ENCODE data around the gene ARHGEF7. TPM values are rescaled to one million over a fixed set of nuclear protein-coding genes. Genes with fewer than 3 reads are reported as not detected.
A peak's percentile ranks its signal among the peaks of the same experiment; 100 is the strongest.

The ARHGEF7 gene
- total RNA-seq, 2 experiments from 2014 or later, result 53.1 to 53.4 TPM

- Mint-ChIP-seq H3K4me3 (no peak overlapping the region), H3K9me3 (no peaks in the 10 kb centered on the region), H3K36me3 (peaks cover 70% of the 10 kb centered on the region), H3K27me3 (no peaks in the 10 kb centered on the region), H3K4me1 (ENCODE audit: low read depth) (peaks cover 10% of the 10 kb centered on the region), H3K27ac (no peak overlapping the region)
- ChIA-PET CTCF (interaction anchor here (0.9 to 1.1 kb wide), 2 partner anchors 19 to 236 kb away, joined by 3 read pairs; no protein-coding TSS in a partner anchor), POLR2A (no interaction called here)
- intact Hi-C loops (cut with micrococcal nuclease), result no loop called here
- no peak for DNase-seq
Measured at GRCh38 chr13:111303559-111303958, 188.4 kb downstream of the ARHGEF7 start.

DNA sequence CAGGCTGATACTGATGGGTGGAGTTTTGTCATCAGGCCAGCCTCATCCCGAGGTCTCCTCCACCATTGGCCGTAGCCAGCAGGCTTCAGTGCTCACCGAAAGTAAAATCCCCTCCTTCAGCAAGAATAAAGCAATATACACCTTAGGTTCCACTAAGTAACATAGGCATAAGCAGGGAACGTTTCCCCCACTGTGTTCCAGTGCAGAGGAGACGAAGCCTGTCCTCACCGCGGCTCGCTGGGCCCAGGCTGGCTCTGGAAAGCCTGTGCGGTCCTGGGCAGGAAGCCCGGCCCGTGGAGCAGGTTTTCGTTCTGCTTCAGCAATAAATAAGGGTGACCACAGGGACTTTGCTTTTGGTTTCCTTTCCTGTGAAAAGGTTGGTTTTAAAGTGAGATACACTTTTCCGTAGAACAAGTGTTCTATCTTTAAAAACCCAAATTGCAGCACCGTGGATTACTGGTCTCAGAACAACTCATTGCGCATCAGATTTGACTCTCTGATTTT, 189.0 kb downstream of the ARHGEF7 start:
- no peaks in the 10 kb centered on the region for H3K27me3 Mint-ChIP-seq
- H3K4me1 Mint-ChIP-seq (ENCODE audit: low read depth), result peaks cover 10% of the 10 kb centered on the region
- H3K27ac Mint-ChIP-seq, result no peak overlapping the region
- ChIA-PET POLR2A (no interaction called here), CTCF (no interaction called here)
- intact Hi-C loops (cut with micrococcal nuclease), result no loop called here
- peaks cover 2% of the 10 kb centered on the region for H3K9me3 Mint-ChIP-seq
- DNase-seq, result peak; percentile 31
- H3K36me3 Mint-ChIP-seq, result peaks cover 75% of the 10 kb centered on the region
- no peak overlapping the region for H3K4me3 Mint-ChIP-seq

DNA sequence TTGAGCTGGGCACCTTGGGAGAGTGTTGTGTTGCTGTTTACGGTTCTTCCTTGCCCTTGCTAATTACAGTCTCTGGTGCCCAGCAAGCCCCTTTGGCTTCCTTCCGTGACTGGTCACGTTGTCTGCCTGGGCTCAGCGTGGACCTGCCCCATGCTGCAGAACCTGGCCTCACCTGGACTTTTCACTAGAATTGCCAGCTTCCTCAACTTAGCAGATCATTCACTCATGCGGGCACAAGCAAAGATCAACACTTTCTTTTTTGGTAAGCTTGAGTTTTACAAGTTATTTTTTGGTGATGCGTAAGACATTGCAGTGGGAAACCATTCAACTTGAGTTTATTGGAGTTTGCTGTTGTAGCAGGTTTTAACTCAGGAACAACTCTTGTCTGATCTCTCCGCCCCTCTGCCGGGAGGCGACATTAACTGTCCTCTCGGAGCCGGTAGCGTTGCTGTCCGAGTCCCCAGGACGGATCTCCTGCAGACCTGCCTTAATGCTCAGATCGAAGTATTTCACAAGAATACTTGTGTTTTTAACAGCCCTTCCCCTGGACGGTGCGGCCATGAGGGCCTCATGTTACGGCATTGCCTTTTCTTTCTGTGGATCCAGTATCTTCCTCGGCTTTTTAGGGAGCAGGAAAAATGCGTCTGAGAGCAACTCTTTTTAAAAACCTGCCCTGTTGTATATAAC, 189.6 kb downstream of the ARHGEF7 start:
- H3K9me3 Mint-ChIP-seq, result peaks cover 5% of the 10 kb centered on the region
- H3K27ac Mint-ChIP-seq, result no peak overlapping the region
- H3K4me3 Mint-ChIP-seq, result no peak overlapping the region
- peaks cover 10% of the 10 kb centered on the region for H3K4me1 Mint-ChIP-seq (ENCODE audit: low read depth)
- ChIA-PET POLR2A (no interaction called here), CTCF (no interaction called here)
- intact Hi-C loops (cut with micrococcal nuclease), result no loop called here
- peaks cover 77% of the 10 kb centered on the region for H3K36me3 Mint-ChIP-seq
- no peaks in the 10 kb centered on the region for H3K27me3 Mint-ChIP-seq
- no peak for DNase-seq

DNA sequence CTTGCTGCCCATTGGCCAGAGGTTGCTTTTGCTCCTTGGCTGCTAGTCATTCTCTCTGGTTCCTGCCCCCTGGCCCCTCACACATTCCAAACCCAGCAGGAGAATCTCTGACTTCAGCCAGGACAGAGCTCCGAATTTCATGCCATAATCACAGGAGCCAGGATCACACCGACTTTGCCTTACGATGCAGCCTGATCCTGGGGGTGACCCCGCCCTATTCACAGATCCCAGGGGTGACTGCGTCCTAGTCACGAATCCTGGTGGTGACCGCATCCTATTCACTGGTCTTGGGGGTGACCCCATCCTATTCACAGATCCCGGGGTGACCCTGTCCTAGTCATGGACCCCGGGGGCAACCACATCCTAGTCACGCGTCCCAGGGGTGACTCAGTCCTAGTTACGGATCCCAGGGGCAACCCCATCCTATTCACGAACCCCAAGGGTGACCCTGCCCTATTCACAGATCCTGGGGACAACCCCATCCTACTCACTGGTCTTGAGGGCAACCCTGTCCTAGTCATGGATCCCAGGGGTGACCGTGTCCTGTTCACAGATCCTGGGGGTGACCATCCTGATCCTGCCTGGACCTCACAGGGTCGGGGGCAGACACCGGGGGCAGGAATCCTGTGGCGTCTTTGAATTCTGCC, 198.0 kb downstream of the ARHGEF7 start:
- Mint-ChIP-seq H3K36me3 (peaks cover 36% of the 10 kb centered on the region), H3K4me1 (ENCODE audit: low read depth) (no peaks in the 10 kb centered on the region), H3K9me3 (peaks cover 38% of the 10 kb centered on the region), H3K27me3 (no peaks in the 10 kb centered on the region), H3K4me3 (no peak overlapping the region), H3K27ac (no peak overlapping the region)
- CTCF ChIA-PET, result no interaction called here
- POLR2A ChIA-PET, result no interaction called here
- no peak for DNase-seq
- intact Hi-C loops (cut with micrococcal nuclease), result no loop called here

DNA sequence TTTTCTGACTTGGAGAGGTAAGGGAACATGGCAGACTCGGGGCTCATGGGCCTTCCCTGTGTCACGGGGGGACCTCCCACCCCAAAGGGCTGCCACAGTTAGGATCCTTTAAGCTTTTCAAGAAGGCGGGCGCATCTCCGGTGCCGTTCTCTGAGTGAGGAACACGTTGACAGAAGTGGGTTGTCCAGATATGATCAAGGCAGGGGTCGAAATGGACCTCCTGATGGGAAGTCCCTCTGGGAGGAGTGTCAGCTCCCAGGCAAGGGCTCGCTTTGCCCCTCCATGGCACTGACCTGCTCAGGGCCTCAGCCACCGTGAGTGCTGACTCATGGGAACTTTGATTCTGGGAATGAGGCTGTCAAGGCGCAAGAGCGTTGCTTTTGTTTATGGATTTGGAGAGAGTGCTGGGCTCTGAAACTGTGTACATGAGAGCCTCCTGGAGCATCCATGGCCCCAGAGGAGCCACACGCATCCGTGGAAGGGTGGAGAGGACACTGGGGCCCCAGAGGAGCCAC, 198.9 kb downstream of the ARHGEF7 start:
- CTCF ChIA-PET, result no interaction called here
- intact Hi-C loops (cut with micrococcal nuclease), result no loop called here
- H3K27ac Mint-ChIP-seq, result no peak overlapping the region
- H3K4me3 Mint-ChIP-seq, result no peak overlapping the region
- POLR2A ChIA-PET, result no interaction called here
- no peak for DNase-seq
- peaks cover 36% of the 10 kb centered on the region for H3K9me3 Mint-ChIP-seq
- peaks cover 29% of the 10 kb centered on the region for H3K36me3 Mint-ChIP-seq
- H3K27me3 Mint-ChIP-seq, result no peaks in the 10 kb centered on the region
- H3K4me1 Mint-ChIP-seq (ENCODE audit: low read depth), result no peaks in the 10 kb centered on the region

DNA sequence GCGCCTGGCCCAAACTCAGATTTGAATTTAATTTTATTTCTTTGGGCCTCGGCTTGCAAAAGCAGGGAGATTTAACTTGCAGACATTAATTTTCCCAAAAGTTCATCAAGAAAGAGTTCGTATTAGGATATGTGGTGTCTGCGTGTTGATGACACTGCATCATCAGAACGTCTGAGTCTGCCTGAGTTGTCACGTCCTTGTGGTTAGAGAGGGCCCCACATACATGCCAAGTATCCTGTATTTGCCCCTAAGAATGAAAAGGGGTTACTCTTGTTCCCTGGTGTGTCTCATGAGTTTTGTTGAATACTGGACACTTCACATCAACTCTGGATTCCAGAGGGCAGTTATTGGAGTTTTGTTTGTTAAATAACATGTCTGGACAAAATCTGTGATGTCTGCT, 199.7 kb downstream of the ARHGEF7 start:
- H3K36me3 Mint-ChIP-seq, result peaks cover 24% of the 10 kb centered on the region
- no peak overlapping the region for H3K4me3 Mint-ChIP-seq
- intact Hi-C loops (cut with micrococcal nuclease), result no loop called here
- H3K27me3 Mint-ChIP-seq, result no peaks in the 10 kb centered on the region
- H3K27ac Mint-ChIP-seq, result no peak overlapping the region
- ChIA-PET POLR2A (no interaction called here), CTCF (no interaction called here)
- H3K4me1 Mint-ChIP-seq (ENCODE audit: low read depth), result no peaks in the 10 kb centered on the region
- peaks cover 31% of the 10 kb centered on the region for H3K9me3 Mint-ChIP-seq
- DNase-seq, result no peak

DNA sequence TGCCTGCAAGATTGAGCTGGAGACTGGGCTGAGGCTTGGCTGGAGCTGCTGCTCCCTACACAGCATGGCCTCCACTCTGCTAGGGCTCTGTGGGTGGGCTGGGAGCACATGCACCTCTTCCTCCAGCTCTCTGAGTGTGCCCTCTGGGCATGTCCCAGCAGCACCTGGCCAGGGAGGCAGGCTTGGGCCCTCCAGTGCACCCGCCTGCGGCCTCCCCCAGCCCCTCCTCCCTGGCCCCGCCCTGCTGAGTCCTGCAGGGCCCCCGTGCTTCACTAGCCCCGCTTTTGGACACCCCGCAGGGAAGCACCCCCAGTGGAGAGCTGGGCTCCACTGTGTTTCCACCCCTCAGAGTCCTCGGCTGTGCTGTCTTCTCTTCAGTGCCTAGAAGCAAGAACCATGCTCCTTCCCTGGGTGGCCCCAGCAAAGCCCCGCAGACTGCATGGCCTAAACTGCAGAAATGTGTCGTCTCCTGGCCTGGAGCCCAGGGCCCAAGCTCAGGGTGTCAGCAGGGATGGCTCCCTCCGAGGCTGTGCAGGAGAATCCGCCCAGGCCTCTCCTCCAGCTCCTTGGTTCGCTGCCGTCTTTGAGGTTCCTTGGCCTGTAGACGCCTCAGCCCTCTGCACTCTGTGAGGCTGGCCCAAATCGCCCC, 200.4 kb downstream of the ARHGEF7 start:
- CTCF ChIA-PET, result no interaction called here
- peaks cover 25% of the 10 kb centered on the region for H3K9me3 Mint-ChIP-seq
- DNase-seq, result no peak
- POLR2A ChIA-PET, result no interaction called here
- intact Hi-C loops (cut with micrococcal nuclease), result no loop called here
- H3K27ac Mint-ChIP-seq, result no peak overlapping the region
- peaks cover 18% of the 10 kb centered on the region for H3K36me3 Mint-ChIP-seq
- H3K4me1 Mint-ChIP-seq (ENCODE audit: low read depth), result no peaks in the 10 kb centered on the region
- no peak overlapping the region for H3K4me3 Mint-ChIP-seq
- H3K27me3 Mint-ChIP-seq, result no peaks in the 10 kb centered on the region

DNA sequence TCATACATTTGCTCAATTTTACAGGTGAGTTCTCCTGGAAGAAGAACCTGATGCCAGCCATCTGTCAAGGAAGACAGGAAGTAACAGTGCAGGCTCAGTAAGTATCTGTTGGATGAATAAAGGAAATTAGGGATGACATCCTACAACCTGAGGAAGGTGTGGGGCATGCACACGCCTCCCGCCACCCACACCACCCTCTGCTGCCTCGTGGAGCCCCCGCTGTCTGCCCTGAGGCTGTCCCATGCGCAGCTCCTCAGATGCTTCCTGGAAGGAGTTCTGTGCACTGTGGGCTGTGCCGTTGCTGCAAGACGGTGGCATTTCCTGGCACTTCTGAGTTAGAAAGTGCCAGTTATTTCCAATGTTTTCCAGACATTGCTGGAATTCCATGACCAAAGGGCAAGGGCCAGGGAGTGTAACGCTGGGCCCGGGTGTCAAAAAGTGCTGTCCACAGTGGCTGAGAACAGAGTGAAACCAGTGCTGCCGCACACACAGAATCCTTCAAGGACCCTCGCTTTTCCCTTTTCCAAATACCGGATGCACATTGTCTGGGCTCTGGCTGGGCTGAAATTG, 201.1 kb downstream of the ARHGEF7 start:
- H3K27ac Mint-ChIP-seq, result no peak overlapping the region
- intact Hi-C loops (cut with micrococcal nuclease), result no loop called here
- H3K4me1 Mint-ChIP-seq (ENCODE audit: low read depth), result no peaks in the 10 kb centered on the region
- no peak for DNase-seq
- ChIA-PET CTCF (no interaction called here), POLR2A (no interaction called here)
- peaks cover 17% of the 10 kb centered on the region for H3K9me3 Mint-ChIP-seq
- no peak overlapping the region for H3K4me3 Mint-ChIP-seq
- H3K27me3 Mint-ChIP-seq, result no peaks in the 10 kb centered on the region
- H3K36me3 Mint-ChIP-seq, result peaks cover 10% of the 10 kb centered on the region

GRCh38 chr13:111317042-111317550, 202.0 kb downstream of the ARHGEF7 start:
- Mint-ChIP-seq H3K4me3 (no peak overlapping the region), H3K9me3 (peaks cover 10% of the 10 kb centered on the region), H3K4me1 (ENCODE audit: low read depth) (no peaks in the 10 kb centered on the region), H3K27me3 (no peaks in the 10 kb centered on the region), H3K36me3 (peaks cover 3% of the 10 kb centered on the region), H3K27ac (no peak overlapping the region)
- ChIA-PET POLR2A (no interaction called here), CTCF (no interaction called here)
- no peak for DNase-seq
- intact Hi-C loops (cut with micrococcal nuclease), result no loop called here

- Mint-ChIP-seq H3K27ac (no peak overlapping the region), H3K4me3 (no peak overlapping the region), H3K4me1 (ENCODE audit: low read depth) (no peaks in the 10 kb centered on the region), H3K9me3 (peaks cover 3% of the 10 kb centered on the region), H3K27me3 (no peaks in the 10 kb centered on the region), H3K36me3 (no peaks in the 10 kb centered on the region)
- ChIA-PET CTCF (no interaction called here), POLR2A (no interaction called here)
- intact Hi-C loops (cut with micrococcal nuclease), result no loop called here
- DNase-seq, result no peak
Measured at GRCh38 chr13:111317571-111318345, 202.6 kb downstream of the ARHGEF7 start.

GRCh38 chr13:111318386-111318785, 203.3 kb downstream of the ARHGEF7 start:
- H3K4me1 Mint-ChIP-seq (ENCODE audit: low read depth), result no peaks in the 10 kb centered on the region
- no peaks in the 10 kb centered on the region for H3K9me3 Mint-ChIP-seq
- CTCF ChIA-PET, result no interaction called here
- H3K36me3 Mint-ChIP-seq, result no peaks in the 10 kb centered on the region
- no peak overlapping the region for H3K27ac Mint-ChIP-seq
- no peak overlapping the region for H3K4me3 Mint-ChIP-seq
- intact Hi-C loops (cut with micrococcal nuclease), result no loop called here
- POLR2A ChIA-PET, result no interaction called here
- DNase-seq, result no peak
- H3K27me3 Mint-ChIP-seq, result no peaks in the 10 kb centered on the region

DNA sequence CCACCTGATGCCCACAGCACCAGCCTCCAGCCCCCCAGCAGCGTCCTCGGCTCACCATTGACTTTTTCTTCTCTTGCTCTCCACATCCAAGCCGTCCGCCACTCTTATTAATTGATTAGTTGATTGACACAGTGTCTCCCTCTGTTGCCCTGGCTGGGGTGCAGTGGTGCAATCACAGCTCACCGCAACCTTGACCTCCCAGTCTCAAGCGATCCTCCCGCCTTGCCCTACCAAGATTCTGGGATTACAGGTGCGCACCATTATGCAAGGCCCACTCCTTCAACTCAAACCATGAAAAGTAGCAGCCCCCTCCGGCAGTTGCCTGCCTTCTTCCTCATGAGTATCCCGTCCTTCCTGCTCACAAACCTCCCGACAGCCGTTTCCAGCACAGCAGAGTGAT, 204.4 kb downstream of the ARHGEF7 start:
- Mint-ChIP-seq H3K27me3 (no peaks in the 10 kb centered on the region), H3K4me1 (ENCODE audit: low read depth) (peaks cover 6% of the 10 kb centered on the region), H3K36me3 (no peaks in the 10 kb centered on the region), H3K9me3 (no peaks in the 10 kb centered on the region), H3K4me3 (no peak overlapping the region), H3K27ac (no peak overlapping the region)
- DNase-seq, result no peak
- CTCF ChIA-PET, result no interaction called here
- intact Hi-C loops (cut with micrococcal nuclease), result no loop called here
- POLR2A ChIA-PET, result no interaction called here
